HepG2 (cell line): ENCODE measurements around the gene DPM2.

Experiments
- ARID2 ChIP-seq: sonication (generic); formaldehyde crosslinking; IDR thresholded peaks from 2 replicates; pipeline ENCODE4 v1.8.1; 2022; ENCODE audit warnings: mild to moderate bottlenecking, missing genetic modification reagents, borderline replicate concordance
- EHMT2 ChIP-seq: fragments of 200-600 bp; sonication (generic); IDR thresholded peaks from 2 replicates; pipeline ENCODE4 v1.7.0; 2017; ENCODE audit warnings: antibody characterized with exemption, low read depth, low read length, borderline replicate concordance
- JUND ChIP-seq: sonication (generic); formaldehyde crosslinking; IDR thresholded peaks from 2 replicates; pipeline ENCODE4 v1.8.0; 2022; ENCODE audit warnings: mild to moderate bottlenecking, missing genetic modification reagents
- POLR2AphosphoS5 ChIP-seq: IDR thresholded peaks from 2 replicates; pipeline ENCODE4 v1.6.1; 2012; ENCODE audit warnings: low read depth, low read length
- REST ChIP-seq, 2 experiments: IDR thresholded peaks; 2 replicates each; pipeline ENCODE4 v1.6.1; 2011 to 2012; ENCODE audit warnings: low read length in 2 of 2, borderline replicate concordance in 1 of 2, low read depth in 1 of 2, mild to moderate bottlenecking in 1 of 2, moderate library complexity in 1 of 2
- TF ChIP-seq, protein P1 (sequence below): sonication (generic); formaldehyde crosslinking; IDR thresholded peaks from 2 replicates; pipeline ENCODE4 v1.5.1; 2020; ENCODE audit warnings: missing genetic modification reagents, mild to moderate bottlenecking, borderline replicate concordance
- TF ChIP-seq, protein P2 (sequence below): sonication (generic); formaldehyde crosslinking; IDR thresholded peaks from 2 replicates; pipeline ENCODE4 v1.8.0; 2022; ENCODE audit warnings: mild to moderate bottlenecking, missing genetic modification reagents, moderate library complexity

GRCh38 chr9:127943731-127944144, 6.1 kb upstream of the DPM2 start:
- TF ChIP-seq, protein P1, sequence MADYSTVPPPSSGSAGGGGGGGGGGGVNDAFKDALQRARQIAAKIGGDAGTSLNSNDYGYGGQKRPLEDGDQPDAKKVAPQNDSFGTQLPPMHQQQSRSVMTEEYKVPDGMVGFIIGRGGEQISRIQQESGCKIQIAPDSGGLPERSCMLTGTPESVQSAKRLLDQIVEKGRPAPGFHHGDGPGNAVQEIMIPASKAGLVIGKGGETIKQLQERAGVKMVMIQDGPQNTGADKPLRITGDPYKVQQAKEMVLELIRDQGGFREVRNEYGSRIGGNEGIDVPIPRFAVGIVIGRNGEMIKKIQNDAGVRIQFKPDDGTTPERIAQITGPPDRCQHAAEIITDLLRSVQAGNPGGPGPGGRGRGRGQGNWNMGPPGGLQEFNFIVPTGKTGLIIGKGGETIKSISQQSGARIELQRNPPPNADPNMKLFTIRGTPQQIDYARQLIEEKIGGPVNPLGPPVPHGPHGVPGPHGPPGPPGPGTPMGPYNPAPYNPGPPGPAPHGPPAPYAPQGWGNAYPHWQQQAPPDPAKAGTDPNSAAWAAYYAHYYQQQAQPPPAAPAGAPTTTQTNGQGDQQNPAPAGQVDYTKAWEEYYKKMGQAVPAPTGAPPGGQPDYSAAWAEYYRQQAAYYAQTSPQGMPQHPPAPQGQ (CRISPR knock-in tag) = no peak
- TF ChIP-seq POLR2AphosphoS5 (no peak), JUND (CRISPR knock-in tag) (no peak), ARID2 (CRISPR knock-in tag) (no peak), REST (IDR thresholded peaks at IDR 0.05; ENCODE audit: borderline replicate concordance in 1 of 2, low read depth in 1 of 2, low read length in 2 of 2) (no peak), EHMT2 (no peak)
- TF ChIP-seq, protein P2, sequence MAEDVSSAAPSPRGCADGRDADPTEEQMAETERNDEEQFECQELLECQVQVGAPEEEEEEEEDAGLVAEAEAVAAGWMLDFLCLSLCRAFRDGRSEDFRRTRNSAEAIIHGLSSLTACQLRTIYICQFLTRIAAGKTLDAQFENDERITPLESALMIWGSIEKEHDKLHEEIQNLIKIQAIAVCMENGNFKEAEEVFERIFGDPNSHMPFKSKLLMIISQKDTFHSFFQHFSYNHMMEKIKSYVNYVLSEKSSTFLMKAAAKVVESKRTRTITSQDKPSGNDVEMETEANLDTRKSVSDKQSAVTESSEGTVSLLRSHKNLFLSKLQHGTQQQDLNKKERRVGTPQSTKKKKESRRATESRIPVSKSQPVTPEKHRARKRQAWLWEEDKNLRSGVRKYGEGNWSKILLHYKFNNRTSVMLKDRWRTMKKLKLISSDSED (CRISPR knock-in tag) = no peak
